Activated naive CD4-positive, alpha-beta T cell treated with anti-CD3 and anti-CD28 coated beads, Interleukin-2, amount 50 U/mL, for 24 hours (primary cell): Measurements from ENCODE around the gene PTGDR.

ENCODE experiments used
- H3K27ac Mint-ChIP-seq: one replicate; pipeline ENCODE4 v1.8.0; 2021; ENCODE audit warnings: mild to moderate bottlenecking, mixed read lengths
- H3K27me3 Mint-ChIP-seq: one replicate; pipeline ENCODE4 v1.8.0; 2021; ENCODE audit warnings: mixed read lengths
- H3K36me3 Mint-ChIP-seq: one replicate; pipeline ENCODE4 v1.8.0; 2021; ENCODE audit warnings: mixed read lengths
- H3K4me1 Mint-ChIP-seq: one replicate; pipeline ENCODE4 v1.8.0; 2021; ENCODE audit warnings: mixed read lengths
- H3K4me3 Mint-ChIP-seq: one replicate; pipeline ENCODE4 v1.8.0; 2021; ENCODE audit warnings: mild to moderate bottlenecking, mixed read lengths
- H3K9me3 Mint-ChIP-seq: one replicate; pipeline ENCODE4 v1.8.0; 2021; ENCODE audit warnings: mixed read lengths

Gene PTGDR

DNA sequence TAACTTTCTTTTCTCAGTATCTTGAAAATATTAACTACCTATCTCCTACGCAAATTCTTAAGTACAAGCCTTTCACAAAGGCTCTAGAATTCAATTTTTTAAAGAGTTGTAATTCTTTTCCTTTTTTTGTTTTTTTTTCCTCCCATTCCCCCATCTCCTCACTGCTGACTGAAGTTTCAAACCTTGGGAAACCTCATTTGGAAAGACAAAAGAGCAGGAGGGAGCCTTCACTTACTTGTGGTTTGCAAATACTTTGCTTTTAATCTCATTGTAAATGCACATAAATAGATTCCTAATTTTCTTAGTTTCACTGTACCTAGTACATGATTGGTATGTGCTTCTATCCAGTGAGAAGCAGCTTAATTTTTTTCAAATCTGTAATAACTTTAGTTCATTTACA is 15.8 kb upstream of the PTGDR start:
- Mint-ChIP-seq H3K36me3 (peaks cover 4% of the 10 kb centered on the region), H3K4me1 (peaks cover 19% of the 10 kb centered on the region), H3K27ac (no peak overlapping the region), H3K4me3 (no peak overlapping the region), H3K27me3 (peaks cover 7% of the 10 kb centered on the region), H3K9me3 (no peaks in the 10 kb centered on the region)

DNA sequence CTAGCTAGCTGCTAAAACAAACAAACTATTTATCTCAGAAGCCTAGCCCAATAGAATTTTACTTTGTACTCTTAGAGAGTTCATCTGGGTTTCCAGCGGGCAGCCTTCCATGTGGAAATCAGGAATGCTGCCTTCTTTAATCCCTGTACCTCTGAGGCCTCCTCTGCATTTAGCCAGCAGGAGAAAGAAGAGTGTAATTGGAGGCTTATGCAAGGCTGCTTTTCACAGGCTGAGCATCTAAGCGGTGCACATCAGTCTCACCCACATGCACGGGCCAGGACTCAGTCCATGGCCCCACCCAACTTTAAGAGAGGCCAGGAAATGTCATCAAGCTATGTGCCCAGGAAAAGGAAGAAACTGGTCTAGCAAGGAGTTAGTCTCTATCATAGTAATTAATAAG is 14.0 kb upstream of the PTGDR start:
- Mint-ChIP-seq H3K27ac (no peak overlapping the region), H3K4me1 (peaks cover 3% of the 10 kb centered on the region), H3K27me3 (peaks cover 7% of the 10 kb centered on the region), H3K4me3 (no peak overlapping the region), H3K9me3 (no peaks in the 10 kb centered on the region), H3K36me3 (peaks cover 4% of the 10 kb centered on the region)

DNA sequence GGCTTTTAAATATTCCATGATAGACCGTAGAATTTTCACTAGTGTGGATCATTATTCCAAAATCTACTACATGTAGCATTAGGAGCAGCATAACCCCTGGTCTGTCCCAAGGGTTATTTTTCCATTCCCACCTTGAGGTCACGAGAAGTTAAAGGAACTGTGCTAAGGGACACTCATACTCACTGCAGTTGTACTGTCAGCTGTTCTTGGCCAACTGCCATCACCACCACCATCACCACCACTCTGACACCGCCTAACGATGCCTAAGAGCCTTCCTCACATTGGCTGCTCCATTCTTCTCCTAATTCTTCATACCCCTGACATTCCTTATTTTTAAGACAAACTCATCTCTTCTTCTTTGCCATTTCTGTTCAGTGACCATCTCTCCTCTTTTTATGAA is 13.4 kb upstream of the PTGDR start:
- H3K4me1 Mint-ChIP-seq, result peaks cover 4% of the 10 kb centered on the region
- no peak overlapping the region for H3K4me3 Mint-ChIP-seq

DNA sequence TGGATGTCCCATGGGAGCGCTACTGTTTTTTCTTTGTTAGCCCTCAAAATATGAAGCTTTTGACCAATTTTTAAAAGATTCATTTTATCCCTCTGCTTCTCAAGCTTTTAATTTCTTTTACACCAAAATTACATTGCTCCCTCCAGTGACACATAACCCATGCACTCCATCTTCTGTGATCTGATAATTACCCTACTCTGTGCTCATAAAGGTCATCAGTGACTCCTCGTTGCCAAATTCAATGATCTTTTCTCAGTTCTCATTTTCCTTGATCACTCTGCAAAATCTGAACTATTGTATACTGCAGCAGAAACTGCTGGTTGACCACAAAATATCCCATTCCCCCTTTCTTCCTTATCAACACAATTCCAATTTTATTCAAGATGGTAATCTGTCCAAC is 8.7 kb upstream of the PTGDR start:
- Mint-ChIP-seq H3K36me3 (peaks cover 4% of the 10 kb centered on the region), H3K27me3 (peaks cover 7% of the 10 kb centered on the region), H3K27ac (no peak overlapping the region), H3K4me1 (peaks cover 16% of the 10 kb centered on the region), H3K9me3 (no peaks in the 10 kb centered on the region), H3K4me3 (no peak overlapping the region)

More for the DNA sequence above, 13.4 kb upstream of the PTGDR start:
- peaks cover 4% of the 10 kb centered on the region for H3K36me3 Mint-ChIP-seq
- peaks cover 7% of the 10 kb centered on the region for H3K27me3 Mint-ChIP-seq
- no peaks in the 10 kb centered on the region for H3K9me3 Mint-ChIP-seq
- no peak overlapping the region for H3K27ac Mint-ChIP-seq

DNA sequence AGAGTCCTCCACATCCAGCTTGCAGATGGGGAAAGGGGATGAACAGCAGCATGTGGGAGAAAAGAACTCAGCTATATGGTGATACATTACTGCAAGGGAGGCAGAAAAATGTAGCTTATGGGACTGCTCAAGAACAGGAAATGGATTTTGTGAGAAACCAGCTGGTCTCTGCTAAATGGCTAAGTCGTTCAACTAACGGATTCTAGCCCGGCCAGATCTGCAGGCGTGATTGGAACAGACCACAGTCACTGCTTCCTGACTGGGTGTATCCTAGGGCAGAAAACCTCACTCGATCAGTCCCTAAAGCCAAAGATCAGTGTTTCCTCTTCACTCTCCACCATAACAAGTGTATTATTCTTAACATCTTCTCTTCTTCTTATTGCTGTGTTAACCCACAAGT is 8.1 kb upstream of the PTGDR start:
- no peaks in the 10 kb centered on the region for H3K9me3 Mint-ChIP-seq
- H3K4me1 Mint-ChIP-seq, result peaks cover 16% of the 10 kb centered on the region
- no peak overlapping the region for H3K4me3 Mint-ChIP-seq
- peaks cover 4% of the 10 kb centered on the region for H3K27me3 Mint-ChIP-seq
- no peak overlapping the region for H3K27ac Mint-ChIP-seq
- peaks cover 2% of the 10 kb centered on the region for H3K36me3 Mint-ChIP-seq

DNA sequence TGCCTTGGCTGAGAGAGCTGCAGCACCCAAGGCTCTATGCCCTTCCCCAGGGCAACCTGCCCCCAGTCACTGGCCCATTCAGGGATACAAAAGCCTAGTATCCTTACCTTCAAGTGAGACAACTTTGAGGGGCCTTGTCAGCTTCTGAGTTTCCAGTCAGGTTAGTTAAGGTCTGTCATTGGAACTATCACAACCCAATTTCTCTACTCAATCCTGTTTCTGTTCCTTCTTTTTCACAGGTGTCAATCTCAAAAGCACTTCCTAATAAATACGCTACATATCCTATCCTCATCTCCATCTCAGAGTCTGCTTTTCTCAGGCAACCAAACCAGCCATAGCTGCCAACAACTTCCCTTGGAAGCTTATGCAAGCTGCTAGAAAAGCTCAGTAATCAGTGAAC is 4.9 kb upstream of the PTGDR start:
- Mint-ChIP-seq H3K9me3 (no peaks in the 10 kb centered on the region), H3K27me3 (peaks cover 6% of the 10 kb centered on the region), H3K27ac (no peak overlapping the region), H3K4me3 (no peak overlapping the region), H3K36me3 (no peaks in the 10 kb centered on the region), H3K4me1 (peaks cover 35% of the 10 kb centered on the region)

DNA sequence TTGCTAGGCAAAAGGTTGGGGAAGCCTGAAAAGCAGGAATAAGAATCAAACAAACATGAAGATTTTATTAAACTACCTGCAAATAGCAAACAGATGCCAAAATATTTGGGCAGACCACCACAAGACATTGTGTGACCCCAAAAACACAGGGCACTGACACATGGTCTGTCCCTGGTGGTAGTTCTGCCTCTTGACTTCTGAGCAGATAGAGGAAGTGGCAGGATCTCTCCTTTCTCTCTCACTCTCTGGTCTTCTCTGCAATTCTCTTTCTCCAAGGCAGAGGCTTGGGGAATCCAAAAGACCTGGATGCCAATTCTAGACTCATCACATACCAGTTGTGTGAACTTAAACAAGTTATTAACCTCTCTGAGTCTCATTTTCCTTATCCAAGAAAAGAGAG is 4.3 kb upstream of the PTGDR start:
- no peaks in the 10 kb centered on the region for H3K9me3 Mint-ChIP-seq
- H3K4me1 Mint-ChIP-seq, result peaks cover 39% of the 10 kb centered on the region
- no peak overlapping the region for H3K4me3 Mint-ChIP-seq
- H3K27ac Mint-ChIP-seq, result no peak overlapping the region
- H3K27me3 Mint-ChIP-seq, result peaks cover 10% of the 10 kb centered on the region
- peaks cover 2% of the 10 kb centered on the region for H3K36me3 Mint-ChIP-seq

DNA sequence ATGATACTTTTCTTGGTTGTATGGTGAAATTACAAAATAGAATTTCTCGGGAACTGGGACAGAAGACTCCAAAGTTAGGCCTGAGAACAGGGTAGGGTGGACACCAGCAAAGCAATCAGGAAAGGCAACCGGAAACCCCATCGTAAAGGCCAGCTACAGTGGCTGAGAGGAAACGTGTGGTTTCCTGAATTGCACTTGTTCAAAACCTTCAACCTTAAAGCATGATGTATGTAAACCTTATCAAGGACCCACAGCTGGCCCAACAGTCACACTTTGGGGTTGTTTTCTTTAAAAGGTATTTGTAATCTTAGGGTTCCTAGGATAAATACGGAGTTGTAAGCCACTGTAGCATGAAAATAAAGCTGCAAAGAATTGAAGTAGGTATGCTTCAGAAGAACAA is 2.2 kb upstream of the PTGDR start:
- H3K4me3 Mint-ChIP-seq, result no peak overlapping the region
- peaks cover 38% of the 10 kb centered on the region for H3K4me1 Mint-ChIP-seq
- H3K9me3 Mint-ChIP-seq, result no peaks in the 10 kb centered on the region
- peaks cover 3% of the 10 kb centered on the region for H3K36me3 Mint-ChIP-seq
- H3K27ac Mint-ChIP-seq, result no peak overlapping the region
- H3K27me3 Mint-ChIP-seq, result peaks cover 22% of the 10 kb centered on the region

DNA sequence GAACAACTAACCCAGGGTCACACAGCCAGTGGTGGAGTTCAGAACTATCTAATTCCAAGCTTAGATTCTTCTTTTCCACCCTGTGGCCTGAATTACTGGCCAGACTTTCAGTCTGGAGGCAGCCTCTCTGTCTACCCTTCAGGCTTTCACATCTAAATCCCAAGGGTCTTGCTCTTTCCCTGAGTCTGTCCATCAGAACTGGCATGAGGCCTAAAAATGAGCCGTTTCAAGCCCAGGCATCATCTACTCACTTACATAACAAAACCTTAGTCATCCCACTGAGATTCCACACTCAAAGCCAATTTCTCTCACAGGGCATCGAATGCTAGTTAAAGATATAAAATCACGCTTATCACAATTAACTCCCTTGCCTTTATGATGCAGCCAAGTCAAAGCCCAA is 1.3 kb upstream of the PTGDR start:
- Mint-ChIP-seq H3K4me1 (peaks cover 38% of the 10 kb centered on the region), H3K27ac (no peak overlapping the region), H3K9me3 (no peaks in the 10 kb centered on the region), H3K27me3 (peaks cover 25% of the 10 kb centered on the region), H3K4me3 (no peak overlapping the region), H3K36me3 (peaks cover 3% of the 10 kb centered on the region)

DNA sequence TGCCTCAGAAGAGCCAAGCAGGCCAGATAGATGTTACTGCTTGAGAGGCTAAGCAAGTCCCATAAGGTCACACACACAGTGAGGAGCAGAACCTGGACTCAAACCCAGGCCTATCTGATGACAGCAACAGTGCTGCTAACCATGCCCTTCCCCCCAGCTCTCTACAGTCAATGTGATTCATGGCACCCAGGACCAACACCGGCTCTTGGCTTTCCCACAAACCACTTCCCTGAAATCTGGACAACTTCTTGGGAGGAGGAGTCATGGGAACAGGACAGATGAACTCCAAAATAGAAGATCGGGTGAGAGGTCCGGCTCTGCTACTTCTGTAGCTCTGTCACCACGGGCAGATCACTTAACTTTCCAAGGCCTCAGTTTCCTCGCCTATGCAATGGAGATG is 716 bp upstream of the PTGDR start:
- peak overlapping the region; percentile 86 for H3K4me3 Mint-ChIP-seq
- peaks cover 25% of the 10 kb centered on the region for H3K27me3 Mint-ChIP-seq
- H3K36me3 Mint-ChIP-seq, result peaks cover 3% of the 10 kb centered on the region
- H3K9me3 Mint-ChIP-seq, result no peaks in the 10 kb centered on the region
- peaks cover 38% of the 10 kb centered on the region for H3K4me1 Mint-ChIP-seq
- H3K27ac Mint-ChIP-seq, result no peak overlapping the region

DNA sequence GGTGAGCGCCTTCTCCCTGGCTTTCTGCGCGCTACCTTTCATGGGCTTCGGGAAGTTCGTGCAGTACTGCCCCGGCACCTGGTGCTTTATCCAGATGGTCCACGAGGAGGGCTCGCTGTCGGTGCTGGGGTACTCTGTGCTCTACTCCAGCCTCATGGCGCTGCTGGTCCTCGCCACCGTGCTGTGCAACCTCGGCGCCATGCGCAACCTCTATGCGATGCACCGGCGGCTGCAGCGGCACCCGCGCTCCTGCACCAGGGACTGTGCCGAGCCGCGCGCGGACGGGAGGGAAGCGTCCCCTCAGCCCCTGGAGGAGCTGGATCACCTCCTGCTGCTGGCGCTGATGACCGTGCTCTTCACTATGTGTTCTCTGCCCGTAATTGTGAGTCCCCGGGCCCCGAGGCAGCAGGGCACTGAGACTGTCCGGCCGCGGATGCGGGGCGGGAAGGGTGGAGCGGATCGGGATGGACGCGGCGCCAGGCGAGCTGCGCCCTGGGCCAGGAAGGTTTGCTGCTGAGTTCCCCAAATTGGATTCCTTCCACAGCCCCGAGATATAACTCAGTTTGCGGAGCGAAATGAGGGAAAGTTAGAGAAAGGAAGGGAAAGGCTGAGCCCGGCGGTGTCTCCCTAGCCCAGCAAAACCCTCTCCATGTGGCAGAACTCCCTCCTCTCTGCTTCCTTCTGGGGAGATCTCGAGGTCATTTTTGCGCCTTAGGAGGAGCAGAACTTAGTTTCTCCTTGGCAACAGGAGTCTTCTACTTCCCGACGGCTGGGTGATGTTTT is 972 bp downstream of the PTGDR start:
- peaks cover 25% of the 10 kb centered on the region for H3K27me3 Mint-ChIP-seq
- H3K9me3 Mint-ChIP-seq, result no peaks in the 10 kb centered on the region
- peaks cover 41% of the 10 kb centered on the region for H3K4me1 Mint-ChIP-seq
- H3K36me3 Mint-ChIP-seq, result peaks cover 3% of the 10 kb centered on the region
- H3K4me3 Mint-ChIP-seq, result peak overlapping the region; percentile 86
- H3K27ac Mint-ChIP-seq, result peak overlapping the region; percentile 52

DNA sequence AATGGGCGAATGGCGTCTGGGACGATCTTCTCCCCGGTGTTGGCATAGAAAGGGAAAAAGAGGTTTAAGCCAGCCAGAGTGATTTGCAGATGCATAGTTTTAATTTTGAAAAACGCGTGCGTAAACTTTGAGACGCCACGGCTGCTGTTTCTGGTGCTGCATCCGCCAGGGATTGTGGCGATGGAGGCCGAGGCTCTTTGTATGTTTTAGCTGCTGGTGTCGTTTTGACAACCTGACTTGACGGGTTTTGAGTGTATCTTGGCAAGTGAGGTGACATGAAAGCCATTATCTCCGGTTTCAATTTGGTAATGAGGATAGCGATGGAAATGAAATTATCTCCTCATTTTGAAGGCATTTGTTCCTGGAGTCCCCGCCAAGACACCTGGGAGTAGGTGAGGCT is 1.6 kb downstream of the PTGDR start:
- no peaks in the 10 kb centered on the region for H3K9me3 Mint-ChIP-seq
- no peak overlapping the region for H3K27ac Mint-ChIP-seq
- peaks cover 25% of the 10 kb centered on the region for H3K27me3 Mint-ChIP-seq
- peaks cover 41% of the 10 kb centered on the region for H3K4me1 Mint-ChIP-seq
- peaks cover 3% of the 10 kb centered on the region for H3K36me3 Mint-ChIP-seq
- H3K4me3 Mint-ChIP-seq, result peak overlapping the region; percentile 86

DNA sequence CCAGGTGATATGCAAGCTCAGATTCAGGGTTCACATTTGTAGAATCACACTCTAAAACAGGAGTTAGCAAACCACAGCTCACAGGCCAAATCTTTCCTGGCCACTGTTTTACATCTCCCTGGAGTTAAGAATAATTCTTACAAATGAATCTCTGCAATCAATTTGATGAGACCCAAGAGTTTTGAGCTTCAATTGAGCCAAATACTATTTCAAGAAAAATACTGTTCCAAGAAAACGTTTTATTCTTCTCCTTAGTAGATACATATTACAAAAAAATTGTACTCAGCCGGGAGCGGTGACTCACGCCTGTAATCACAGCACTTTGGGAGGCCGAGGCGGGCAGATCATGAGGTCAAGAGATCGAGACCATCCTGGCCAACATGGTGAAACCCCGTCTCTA is 2.5 kb downstream of the PTGDR start:
- H3K4me3 Mint-ChIP-seq, result peak overlapping the region; percentile 54
- no peak overlapping the region for H3K27ac Mint-ChIP-seq
- peaks cover 39% of the 10 kb centered on the region for H3K4me1 Mint-ChIP-seq
- peaks cover 3% of the 10 kb centered on the region for H3K36me3 Mint-ChIP-seq
- peaks cover 25% of the 10 kb centered on the region for H3K27me3 Mint-ChIP-seq
- no peaks in the 10 kb centered on the region for H3K9me3 Mint-ChIP-seq

DNA sequence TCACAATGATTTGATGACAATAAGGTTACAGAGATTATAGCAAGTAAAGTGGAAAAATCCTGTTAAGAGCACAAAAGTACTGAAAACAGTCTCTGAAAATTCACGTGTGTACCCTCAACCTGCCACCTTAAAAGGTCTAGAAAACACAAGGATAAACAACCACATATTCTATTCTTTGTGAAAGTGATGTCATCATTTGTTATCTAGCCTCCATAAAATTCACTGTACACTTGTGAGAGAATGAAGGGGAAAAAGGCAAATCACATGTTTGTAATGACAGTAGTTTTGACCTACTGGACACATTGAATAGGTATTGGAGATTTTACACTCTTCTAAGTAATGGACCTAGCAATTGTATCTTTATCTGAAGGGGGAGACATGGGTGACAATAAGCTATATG is 4.0 kb downstream of the PTGDR start:
- Mint-ChIP-seq H3K36me3 (peaks cover 5% of the 10 kb centered on the region), H3K4me1 (peaks cover 24% of the 10 kb centered on the region), H3K27me3 (peaks cover 25% of the 10 kb centered on the region), H3K27ac (no peak overlapping the region), H3K9me3 (no peaks in the 10 kb centered on the region), H3K4me3 (no peak overlapping the region)

DNA sequence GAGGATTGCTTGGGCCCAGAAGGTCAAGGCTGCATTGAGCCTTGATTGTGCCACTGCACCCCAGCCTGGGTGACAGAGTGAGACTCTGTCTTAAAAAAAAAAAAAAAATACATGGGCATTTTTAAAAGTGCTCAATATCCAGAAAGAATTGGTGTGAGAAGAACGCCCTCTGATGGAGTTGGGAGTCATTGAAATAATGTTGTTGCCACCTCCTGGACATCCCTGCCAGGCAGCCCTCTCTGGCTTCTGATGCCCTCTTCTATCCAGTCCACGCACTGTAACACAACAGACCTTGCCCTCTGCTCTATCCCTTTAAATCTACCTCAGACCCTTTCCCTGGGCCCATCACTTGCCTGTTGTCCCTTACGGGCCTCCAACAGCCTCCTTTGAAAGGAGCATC is 4.9 kb downstream of the PTGDR start:
- Mint-ChIP-seq H3K4me1 (peaks cover 20% of the 10 kb centered on the region), H3K27ac (peak overlapping the region; percentile 53), H3K9me3 (no peaks in the 10 kb centered on the region), H3K36me3 (peaks cover 5% of the 10 kb centered on the region), H3K27me3 (peaks cover 19% of the 10 kb centered on the region), H3K4me3 (peak overlapping the region; percentile 53)

DNA sequence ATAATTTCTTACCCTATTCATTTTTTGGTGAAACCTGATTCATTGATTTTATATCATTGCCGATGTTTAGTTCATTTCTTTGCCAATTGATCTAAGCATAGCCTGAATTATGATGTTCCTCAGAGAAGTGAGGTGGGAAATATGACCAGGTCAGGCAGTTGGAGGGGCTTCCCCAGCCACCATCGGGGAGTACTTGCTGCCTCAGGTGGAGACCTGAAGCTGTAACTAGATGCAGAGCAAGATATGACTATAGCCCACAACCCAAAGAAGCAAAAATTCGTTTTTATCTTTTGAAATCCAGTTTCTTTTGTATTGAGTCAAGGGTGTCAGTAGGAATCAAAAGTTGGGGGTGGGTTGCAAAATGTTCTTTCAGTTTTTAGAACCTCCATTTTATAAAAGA is 7.9 kb downstream of the PTGDR start:
- no peak overlapping the region for H3K27ac Mint-ChIP-seq
- no peak overlapping the region for H3K4me3 Mint-ChIP-seq
- H3K36me3 Mint-ChIP-seq, result peaks cover 3% of the 10 kb centered on the region
- H3K4me1 Mint-ChIP-seq, result peaks cover 8% of the 10 kb centered on the region
- no peaks in the 10 kb centered on the region for H3K9me3 Mint-ChIP-seq
- peaks cover 4% of the 10 kb centered on the region for H3K27me3 Mint-ChIP-seq

DNA sequence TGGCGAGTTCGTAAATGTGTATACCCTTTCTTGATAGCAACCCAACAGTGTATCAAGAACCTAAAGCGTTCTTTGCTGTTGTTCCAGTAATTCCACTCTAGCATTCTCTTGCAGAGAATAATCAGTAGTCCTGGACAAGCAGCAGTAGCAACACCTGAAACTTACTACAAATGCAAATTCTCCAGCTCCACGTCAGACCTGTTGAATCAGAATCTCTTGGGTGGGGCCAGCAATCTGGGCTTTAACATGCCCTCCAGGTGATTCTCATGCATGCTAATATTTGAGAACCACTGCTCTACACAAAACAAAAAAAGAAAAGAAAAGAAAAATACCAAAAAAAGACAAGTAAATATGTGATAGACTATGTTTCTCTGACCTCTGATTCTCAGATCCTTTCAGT is 10.1 kb downstream of the PTGDR start:
- no peak overlapping the region for H3K27ac Mint-ChIP-seq
- H3K9me3 Mint-ChIP-seq, result no peaks in the 10 kb centered on the region
- peaks cover 3% of the 10 kb centered on the region for H3K36me3 Mint-ChIP-seq
- peaks cover 1% of the 10 kb centered on the region for H3K27me3 Mint-ChIP-seq
- H3K4me1 Mint-ChIP-seq, result peaks cover 17% of the 10 kb centered on the region
- no peak overlapping the region for H3K4me3 Mint-ChIP-seq
